HG03103 (cell line): ENCODE results near the gene TTLL1.
"Not testable (repeated sequence)": the region's sequence is repeated elsewhere in the genome, so short reads cannot be mapped to it uniquely, and the experiment has no call there.

ENCODE experiments used
- ATAC-seq: cut with Tn5 transposase; IDR thresholded peaks from one replicate; pipeline ENCODE4 v1.9.1; 2021; ENCODE audit warnings: low read depth; ENCODE audit not compliant: unreplicated experiment

The TTLL1 gene

GRCh38 chr22:42996646-42997365 is 92.4 kb downstream of the TTLL1 start:
- ATAC-seq: no peak

- ATAC-seq: not testable (repeated sequence)
Observed at GRCh38 chr22:42995654-42996053, 93.5 kb downstream of the TTLL1 start.

GRCh38 chr22:42994917-42995562 is 94.2 kb downstream of the TTLL1 start:
- ATAC-seq: no peak

GRCh38 chr22:42994276-42994916 is 94.8 kb downstream of the TTLL1 start:
- no peak for ATAC-seq

GRCh38 chr22:42993651-42994275 is 95.4 kb downstream of the TTLL1 start:
- no peak for ATAC-seq

GRCh38 chr22:42992886-42993479 is 96.2 kb downstream of the TTLL1 start:
- ATAC-seq: no peak

- no peak for ATAC-seq
Observed at GRCh38 chr22:42992092-42992491, 97.1 kb downstream of the TTLL1 start.

GRCh38 chr22:42991010-42991651 is 98.1 kb downstream of the TTLL1 start:
- no peak for ATAC-seq

- no peak for ATAC-seq
Observed at GRCh38 chr22:42990131-42990838, 98.9 kb downstream of the TTLL1 start.
